Parathyroid adenoma (tissue), 2 donors: ENCODE measurements around the gene PIK3R1.

Experiments
- H2AFZ ChIP-seq: fragments of 300-600 bp; sonication (generic); one replicate; pipeline ENCODE4 v1.7.0; 2017; ENCODE audit warnings: antibody characterized with exemption, mild to moderate bottlenecking
- H3K27ac ChIP-seq: fragments of 300-600 bp; sonication (generic); one replicate; pipeline ENCODE4 v1.7.0; 2017
- H3K27me3 ChIP-seq: fragments of 300-600 bp; sonication (generic); one replicate; pipeline ENCODE4 v1.7.0; 2017; ENCODE audit warnings: low read length; ENCODE audit not compliant: control insufficient read depth, insufficient read depth
- H3K36me3 ChIP-seq: fragments of 300-600 bp; sonication (generic); one replicate; pipeline ENCODE4 v1.7.0; 2017; ENCODE audit warnings: low read length; ENCODE audit not compliant: control insufficient read depth, insufficient read depth
- H3K4me1 ChIP-seq: fragments of 300-600 bp; sonication (generic); one replicate; pipeline ENCODE4 v1.7.0; 2017; ENCODE audit warnings: control low read depth
- H3K4me2 ChIP-seq: fragments of 300-600 bp; sonication (generic); one replicate; pipeline ENCODE4 v1.7.0; 2017; ENCODE audit warnings: low read length
- H3K4me3 ChIP-seq: fragments of 300-600 bp; sonication (generic); one replicate; pipeline ENCODE4 v1.7.0; 2017; ENCODE audit warnings: low read depth, low read length
- H3K79me2 ChIP-seq: fragments of 300-600 bp; sonication (generic); one replicate; pipeline ENCODE4 v1.7.0; 2017; ENCODE audit warnings: control low read depth
- H3K9ac ChIP-seq: fragments of 300-600 bp; sonication (generic); one replicate; pipeline ENCODE4 v1.7.0; 2017; ENCODE audit warnings: mild to moderate bottlenecking
- H3K9me3 ChIP-seq: fragments of 300-600 bp; sonication (generic); one replicate; pipeline ENCODE4 v1.7.0; 2017; ENCODE audit warnings: low read length; ENCODE audit not compliant: control insufficient read depth
- TF ChIP-seq, protein P1 (sequence below): fragments of 300-600 bp; sonication (generic); IDR thresholded peaks from one replicate; pipeline ENCODE4 v1.7.0; 2017; ENCODE audit warnings: antibody characterized with exemption, mild to moderate bottlenecking
- donor health status: primary hyperparathyroidism.

PIK3R1 gene

DNA sequence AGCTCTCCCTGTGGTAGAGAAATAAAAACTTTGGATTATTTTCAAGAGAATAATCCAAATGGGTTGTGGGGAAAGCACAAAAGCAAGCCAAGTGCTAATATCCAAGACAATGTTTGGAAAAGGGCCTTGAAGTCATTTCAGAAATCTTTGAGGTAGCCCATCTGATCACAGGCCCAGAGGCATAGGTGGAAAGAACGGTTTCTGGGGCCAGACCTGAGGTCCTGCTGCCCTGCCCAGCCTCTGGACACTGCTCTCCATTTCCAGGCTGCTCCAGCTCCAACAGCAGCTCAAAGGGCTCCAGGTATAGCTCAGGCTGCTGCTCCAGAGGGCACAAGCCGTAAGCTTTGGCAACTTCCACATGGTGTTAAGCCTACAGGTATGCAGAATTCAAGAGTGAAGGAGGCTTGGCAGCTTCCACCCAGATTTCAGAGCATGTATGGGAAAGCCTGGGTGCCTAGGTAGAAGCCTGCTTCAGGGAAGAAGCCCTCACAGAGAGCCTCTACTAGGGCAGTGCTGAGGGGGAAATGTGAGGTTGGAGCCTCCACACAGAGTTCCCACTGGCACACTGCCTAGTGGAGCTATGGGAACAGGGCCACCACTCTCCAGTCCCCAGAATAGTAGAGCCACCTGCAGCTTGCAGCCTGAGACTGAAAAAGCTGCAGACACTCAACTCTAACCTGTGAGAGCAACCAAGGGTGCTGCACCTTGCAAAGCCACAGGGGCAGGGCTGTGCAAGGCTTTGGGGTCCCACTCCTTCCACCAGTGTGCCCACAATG is 133.1 kb downstream of the PIK3R1 start:
- Histone ChIP-seq H3K4me3 (no peak overlapping the region), H3K79me2 (no peaks in the 10 kb centered on the region), H3K9me3 (no peaks in the 10 kb centered on the region), H3K36me3 (no peaks in the 10 kb centered on the region), H3K27ac (no peak overlapping the region), H3K4me2 (no peak overlapping the region), H3K27me3 (no peaks in the 10 kb centered on the region), H3K9ac (no peak overlapping the region), H2AFZ (no peak overlapping the region), H3K4me1 (peaks cover 7% of the 10 kb centered on the region)
- TF ChIP-seq, protein P1, sequence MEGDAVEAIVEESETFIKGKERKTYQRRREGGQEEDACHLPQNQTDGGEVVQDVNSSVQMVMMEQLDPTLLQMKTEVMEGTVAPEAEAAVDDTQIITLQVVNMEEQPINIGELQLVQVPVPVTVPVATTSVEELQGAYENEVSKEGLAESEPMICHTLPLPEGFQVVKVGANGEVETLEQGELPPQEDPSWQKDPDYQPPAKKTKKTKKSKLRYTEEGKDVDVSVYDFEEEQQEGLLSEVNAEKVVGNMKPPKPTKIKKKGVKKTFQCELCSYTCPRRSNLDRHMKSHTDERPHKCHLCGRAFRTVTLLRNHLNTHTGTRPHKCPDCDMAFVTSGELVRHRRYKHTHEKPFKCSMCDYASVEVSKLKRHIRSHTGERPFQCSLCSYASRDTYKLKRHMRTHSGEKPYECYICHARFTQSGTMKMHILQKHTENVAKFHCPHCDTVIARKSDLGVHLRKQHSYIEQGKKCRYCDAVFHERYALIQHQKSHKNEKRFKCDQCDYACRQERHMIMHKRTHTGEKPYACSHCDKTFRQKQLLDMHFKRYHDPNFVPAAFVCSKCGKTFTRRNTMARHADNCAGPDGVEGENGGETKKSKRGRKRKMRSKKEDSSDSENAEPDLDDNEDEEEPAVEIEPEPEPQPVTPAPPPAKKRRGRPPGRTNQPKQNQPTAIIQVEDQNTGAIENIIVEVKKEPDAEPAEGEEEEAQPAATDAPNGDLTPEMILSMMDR: no peak

DNA sequence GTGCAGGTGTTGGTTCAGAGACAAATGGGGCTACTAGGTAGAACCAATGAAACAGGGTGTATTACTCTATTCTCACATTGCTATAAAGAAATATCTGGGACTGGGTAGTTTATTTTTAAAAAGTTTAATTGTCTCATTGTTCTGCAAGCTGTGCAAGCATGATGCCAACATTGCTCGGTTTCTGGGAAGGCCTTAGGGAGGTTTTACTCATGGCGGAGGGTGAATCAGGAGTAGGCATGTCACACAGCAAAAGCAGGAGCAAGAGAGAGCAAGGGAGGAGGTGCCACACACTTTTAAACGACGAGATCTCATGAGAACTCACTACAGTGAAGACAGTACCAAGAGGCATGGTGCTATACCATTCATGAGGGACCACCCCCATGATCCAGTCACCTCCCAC is 134.6 kb downstream of the PIK3R1 start:
- H3K79me2 ChIP-seq: no peaks in the 10 kb centered on the region
- H3K36me3 ChIP-seq: no peaks in the 10 kb centered on the region
- H2AFZ ChIP-seq: no peak overlapping the region
- no peak overlapping the region for H3K4me3 ChIP-seq
- TF ChIP-seq, protein P1: no peak
- H3K9me3 ChIP-seq: no peaks in the 10 kb centered on the region
- no peak overlapping the region for H3K4me2 ChIP-seq
- H3K27ac ChIP-seq: no peak overlapping the region
- H3K4me1 ChIP-seq: peaks cover under 1% of the 10 kb centered on the region
- no peaks in the 10 kb centered on the region for H3K27me3 ChIP-seq
- no peak overlapping the region for H3K9ac ChIP-seq
